Psoas muscle (tissue), 8 donors: Measurements from ENCODE around the gene STK40. TPM values are rescaled to one million over a fixed set of nuclear protein-coding genes. Genes with fewer than 3 reads are reported as not detected.
A peak's percentile ranks its signal among the peaks of the same experiment; 100 is the strongest.

Experiments used
- ATAC-seq, 4 donors: fragments of 200-7000 bp; cut with Tn5 transposase; one replicate each; pipeline ENCODE4 v1.9.1; 2020; ENCODE audit warnings: moderate library complexity in 3 of 4, mild to moderate bottlenecking in 2 of 4
- DNase-seq, 2 donors: peaks; one replicate each; pipeline ENCODE4 v3.0.0-alpha.2; 2020
- H3K27ac ChIP-seq: fragments of 200-600 bp; one replicate; pipeline ENCODE4 v1.8.0; 2022
- H3K27me3 ChIP-seq, 3 donors: fragments of 200-600 bp in 1 of 3; one replicate each; pipeline versions ENCODE4 v1.6.1 to v1.8.0; 2013 to 2022; ENCODE audit warnings: low read length in 2 of 3, mild to moderate bottlenecking in 2 of 3, moderate library complexity in 1 of 3; ENCODE audit not compliant: insufficient read depth in 3 of 3
- H3K36me3 ChIP-seq, 2 donors: fragments of 200-600 bp in 1 of 2; one replicate each; pipeline versions ENCODE4 v1.6.1 to v1.8.0; 2013 to 2022; ENCODE audit warnings: low read depth in 1 of 2, mild to moderate bottlenecking in 1 of 2, moderate library complexity in 1 of 2; ENCODE audit not compliant: insufficient read depth in 1 of 2
- H3K4me1 ChIP-seq: fragments of 200-600 bp; one replicate; pipeline ENCODE4 v1.8.0; 2022
- H3K4me3 ChIP-seq: fragments of 200-600 bp; one replicate; pipeline ENCODE4 v1.8.0; 2022; ENCODE audit warnings: mild to moderate bottlenecking
- H3K9me3 ChIP-seq: fragments of 200-600 bp; one replicate; pipeline ENCODE4 v1.8.0; 2022
- CTCF ChIP-seq: fragments of 200-600 bp; IDR thresholded peaks from one replicate; pipeline ENCODE4 v1.8.0; 2022; ENCODE audit warnings: antibody characterized with exemption
- WGBS, 3 donors: extraction: QIAGEN DNeasy Blood & Tissue Kit; methylation state at CpG; one replicate each; pipeline versions ENCODE4 v1.1.6 to v1.1.7; 2013; 5-methylcytosine and 5-hydroxymethylcytosine counted together
- intact Hi-C, 2 donors: fragments of 100-400 bp; cut with DNase I; formaldehyde crosslinking; loops; one replicate each; pipeline versions ENCODE4 v1.11.0 to v1.14.2; 2022
- polyA plus RNA-seq, 3 donors: library from polyadenylated mRNA; stranded (reverse); fragments of 200-250 nt; gene quantifications; one replicate each; pipeline ENCODE4 v1.2.3, GENCODE V29; 2013
- total RNA-seq, 4 donors: library from RNA; stranded (reverse); fragmentation: NEBNext Ultra II Directional in 2 of 4; extraction: Animal tissue kit (Norgen Biotek cat#: 25700) in 2 of 4; gene quantifications; one replicate each; pipeline versions ENCODE4 v1.2.1 to v1.2.4, GENCODE V29; 2021 to 2023
- donor health status: healthy with polysubstance abuse.
- donor health status: DM: no; HTN: no; CAD: no; lungs with moderate emphysema.
- donor health status: Bipolar disorder and iron deficiency.
- donor health status: healthy.
- donor health status: DM: yes; HTN: yes; CAD: no.
- donor health status: DM: no; HTN: no; CAD: no.
- donor health status: DM: no; HTN: no; CAD: no.
- donor health status: DM: yes; HTN: yes; CAD: no.

STK40 gene
- total and polyA plus RNA-seq, 7 donors = 84.4 to 312 (median 162) TPM

- Histone ChIP-seq H3K9me3 (no peaks in the 10 kb centered on the region), H3K27ac (peak overlapping the region; percentile 92), H3K27me3 (no peaks in the 10 kb centered on the region), H3K4me3 (no peak overlapping the region), H3K36me3 (peaks cover 5 to 37% of the 10 kb centered on the region in 2 donors), H3K4me1 (peaks cover 62% of the 10 kb centered on the region)
- TF ChIP-seq CTCF = no peak
- no peak for ATAC-seq
- no peak for DNase-seq
- 90 to 92% (median 92%) methylated on average over 4 of the region's 4 CpGs for WGBS, 3 donors
- intact Hi-C loops = no loop called here
These were observed 7.1 kb upstream of the STK40 start for GRCh38 chr1:36392836-36393235.

GRCh38 chr1:36391271-36391670 lies 5.5 kb upstream of the STK40 start:
- DNase-seq = no peak

GRCh38 chr1:36390411-36390810 lies 4.7 kb upstream of the STK40 start:
- DNase-seq (no peak), ATAC-seq (no peak)
- no peak overlapping the region for H3K4me3 ChIP-seq
- no peak for TF ChIP-seq CTCF
- intact Hi-C loops = no loop called here
- H3K27me3 ChIP-seq = no peaks in the 10 kb centered on the region
- peaks cover 66% of the 10 kb centered on the region for H3K4me1 ChIP-seq
- peaks cover 5 to 37% of the 10 kb centered on the region in 2 donors for H3K36me3 ChIP-seq
- no peaks in the 10 kb centered on the region for H3K9me3 ChIP-seq
- WGBS, 3 donors = 75 to 90% (median 77%) methylated on average over 2 of the region's 2 CpGs
- peak overlapping the region; percentile 92 for H3K27ac ChIP-seq

More at GRCh38 chr1:36391271-36391670, 5.5 kb upstream of the STK40 start:
- Histone ChIP-seq H3K4me3 (no peak overlapping the region), H3K27ac (peak overlapping the region; percentile 92), H3K4me1 (peaks cover 68% of the 10 kb centered on the region), H3K27me3 (no peaks in the 10 kb centered on the region), H3K36me3 (peaks cover 5 to 37% of the 10 kb centered on the region in 2 donors), H3K9me3 (no peaks in the 10 kb centered on the region)
- intact Hi-C loops = no loop called here
- 87 to 93% (median 87%) methylated on average over 8 of the region's 8 CpGs for WGBS, 3 donors
- no peak for TF ChIP-seq CTCF
- ATAC-seq = no peak

- Histone ChIP-seq H3K4me1 (peaks cover 65% of the 10 kb centered on the region), H3K9me3 (no peaks in the 10 kb centered on the region), H3K27ac (peak overlapping the region; percentile 92), H3K4me3 (no peak overlapping the region), H3K36me3 (peaks cover 5 to 37% of the 10 kb centered on the region in 2 donors), H3K27me3 (no peaks in the 10 kb centered on the region)
- ATAC-seq = no peak
- no peak for TF ChIP-seq CTCF
- intact Hi-C loops = loop anchor here in 1 of 2 donors (10.0 kb wide), 1 partner anchor 235 kb away; the partner anchor contains the start of gene MAP7D1
- 87 to 95% (median 93%) methylated on average over 1 of the region's 1 CpG for WGBS, 3 donors
- DNase-seq = no peak
These were observed 4.3 kb upstream of the STK40 start for GRCh38 chr1:36389999-36390398.

- H3K36me3 ChIP-seq = peaks cover 5 to 36% of the 10 kb centered on the region in 2 donors
- no peak for DNase-seq
- peak overlapping the region; percentile 92 for H3K27ac ChIP-seq
- intact Hi-C loops = loop anchor here in 1 of 2 donors (10.0 kb wide), 1 partner anchor 234 kb away; the partner anchor contains the start of gene MAP7D1
- H3K9me3 ChIP-seq = no peaks in the 10 kb centered on the region
- ATAC-seq = no peak
- TF ChIP-seq CTCF = no peak
- peaks cover 64% of the 10 kb centered on the region for H3K4me1 ChIP-seq
- no peaks in the 10 kb centered on the region for H3K27me3 ChIP-seq
- H3K4me3 ChIP-seq = peak overlapping the region; percentile 17
- WGBS, 3 donors = 21 to 39% (median 27%) methylated on average over 2 of the region's 2 CpGs
These were observed 3.5 kb upstream of the STK40 start for GRCh38 chr1:36389261-36389660.
